HT-29 (cell line): ENCODE results near the gene TAF3. TPM values are rescaled to one million over a fixed set of nuclear protein-coding genes. Genes with fewer than 3 reads are reported as not detected.

Experiments used
- DNase-seq: peaks from one replicate; pipeline ENCODE4 v3.0.0-alpha.2; 2015; ENCODE audit warnings: low spot score
- total RNA-seq: library from RNA; depleted of rRNA; stranded (reverse); fragments of >200 nt; shearing (Covaris generic); gene quantifications from 2 replicates; pipeline ENCODE4 v1.2.3, GENCODE V29; 2014

The TAF3 gene
- total RNA-seq, 1 experiment from 2014 or later, result 2.3 TPM

DNA sequence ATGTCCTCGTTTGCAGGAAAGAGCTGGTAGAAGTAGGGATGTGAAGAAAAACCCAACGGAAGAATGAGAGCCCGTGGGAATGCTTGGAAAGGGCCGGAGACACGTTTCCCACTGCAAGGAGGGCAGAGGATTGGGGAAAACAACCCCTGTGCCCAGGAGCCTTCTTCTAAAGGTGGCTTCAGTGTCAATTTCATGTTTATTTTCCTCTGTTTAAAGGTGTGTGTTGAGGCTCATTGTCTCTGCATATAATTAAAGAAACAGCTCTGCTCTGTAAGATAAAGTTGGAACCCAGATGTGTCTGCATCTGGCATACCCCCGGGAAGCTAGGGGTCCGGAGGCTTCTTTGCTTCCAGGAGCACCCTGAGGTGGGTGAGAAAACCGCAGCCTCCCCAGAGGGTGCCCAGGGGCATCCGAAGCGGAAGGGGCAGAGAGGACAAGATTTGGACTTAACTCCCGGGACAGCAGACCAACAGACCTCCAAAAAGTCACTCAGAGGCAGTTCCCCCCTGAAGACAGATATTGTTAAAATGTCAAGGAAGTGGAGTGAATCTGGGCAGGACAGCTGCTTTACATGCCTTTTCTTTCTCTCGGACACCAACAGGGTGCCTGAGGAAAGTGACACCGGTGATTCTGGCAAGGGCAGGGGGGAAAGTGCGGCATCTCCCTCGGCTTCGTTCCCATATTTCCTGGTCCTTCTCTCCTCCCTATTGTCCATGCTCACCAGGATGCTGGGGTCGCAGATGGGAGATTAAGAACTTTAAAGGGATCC, 227.6 kb downstream of the TAF3 start:
- DNase-seq, result no peak

DNA sequence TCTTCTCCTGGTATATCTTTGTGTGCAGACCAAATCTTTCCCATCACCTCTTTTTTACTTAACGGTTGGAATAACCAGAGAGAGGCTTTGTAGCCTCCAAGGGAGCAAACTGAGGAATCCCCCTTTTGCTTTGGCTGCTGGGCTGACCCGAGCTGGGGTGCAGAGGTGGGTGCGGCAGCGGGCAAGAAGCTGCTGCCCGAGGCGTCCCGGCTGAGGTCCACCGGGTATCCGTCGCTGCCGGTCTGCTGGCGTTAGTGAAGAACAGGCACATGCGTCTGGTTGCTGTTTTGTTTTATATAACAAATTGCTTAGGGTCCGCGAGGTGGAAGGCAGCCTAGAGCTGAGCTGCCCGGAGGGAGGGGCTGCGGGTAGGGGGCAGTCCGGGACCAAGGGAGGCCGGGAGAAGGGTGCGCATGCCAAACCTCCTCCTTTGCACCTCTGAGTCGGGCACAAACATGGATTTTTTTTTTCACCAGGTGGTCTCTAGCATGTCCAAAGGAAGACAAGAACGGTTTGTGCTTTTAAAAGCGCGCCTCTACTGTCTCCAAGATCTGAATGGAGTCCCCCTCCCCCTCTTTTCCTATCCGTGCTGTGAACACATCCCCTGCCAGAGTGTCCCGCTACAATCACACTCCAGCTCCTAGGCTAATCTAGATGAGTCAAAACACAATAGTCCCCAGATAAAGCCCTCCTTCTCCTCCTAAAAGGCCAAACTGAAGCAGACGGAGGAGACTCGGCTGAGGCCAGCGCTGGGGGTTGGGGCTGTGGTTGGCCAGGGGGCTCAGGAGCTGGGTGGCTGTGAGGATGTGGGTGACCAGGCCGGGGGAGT, 229.4 kb downstream of the TAF3 start:
- no peak for DNase-seq

DNA sequence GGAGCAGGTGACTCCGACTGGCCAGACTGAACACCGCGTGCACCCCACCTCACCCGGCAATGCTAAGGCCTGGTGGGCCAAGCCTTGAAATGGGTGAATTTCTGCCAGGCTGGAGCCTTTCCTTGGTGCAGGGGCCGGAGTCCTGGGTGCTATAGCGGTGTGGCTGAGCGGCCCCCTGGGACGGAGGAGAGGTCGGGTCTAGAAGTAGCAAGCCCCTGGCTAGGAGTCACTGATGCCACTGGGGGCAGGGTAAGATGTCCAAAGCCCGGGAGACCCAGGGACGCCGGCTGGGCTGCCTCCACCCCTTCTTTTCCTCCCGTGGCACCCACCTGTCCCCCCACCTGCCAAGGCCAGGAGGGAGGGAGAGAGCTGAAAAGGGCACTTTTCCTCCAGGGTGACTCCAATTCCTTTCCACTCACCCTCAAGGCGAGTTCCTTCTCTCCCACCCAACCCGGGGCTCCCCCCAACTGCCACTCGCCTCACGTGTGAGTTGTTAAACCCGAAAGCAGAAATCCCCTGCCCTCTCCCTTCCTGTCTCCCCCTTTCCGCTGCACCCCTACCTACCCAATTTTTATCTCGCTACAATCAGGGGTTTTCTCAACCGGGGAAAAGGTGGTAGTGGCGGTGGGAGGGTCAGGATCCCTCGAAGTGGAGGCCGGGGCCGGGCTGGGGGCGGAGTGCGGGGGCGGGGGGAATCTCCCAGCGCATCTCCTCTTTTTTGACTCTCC, 230.1 kb downstream of the TAF3 start:
- DNase-seq, result no peak

DNA sequence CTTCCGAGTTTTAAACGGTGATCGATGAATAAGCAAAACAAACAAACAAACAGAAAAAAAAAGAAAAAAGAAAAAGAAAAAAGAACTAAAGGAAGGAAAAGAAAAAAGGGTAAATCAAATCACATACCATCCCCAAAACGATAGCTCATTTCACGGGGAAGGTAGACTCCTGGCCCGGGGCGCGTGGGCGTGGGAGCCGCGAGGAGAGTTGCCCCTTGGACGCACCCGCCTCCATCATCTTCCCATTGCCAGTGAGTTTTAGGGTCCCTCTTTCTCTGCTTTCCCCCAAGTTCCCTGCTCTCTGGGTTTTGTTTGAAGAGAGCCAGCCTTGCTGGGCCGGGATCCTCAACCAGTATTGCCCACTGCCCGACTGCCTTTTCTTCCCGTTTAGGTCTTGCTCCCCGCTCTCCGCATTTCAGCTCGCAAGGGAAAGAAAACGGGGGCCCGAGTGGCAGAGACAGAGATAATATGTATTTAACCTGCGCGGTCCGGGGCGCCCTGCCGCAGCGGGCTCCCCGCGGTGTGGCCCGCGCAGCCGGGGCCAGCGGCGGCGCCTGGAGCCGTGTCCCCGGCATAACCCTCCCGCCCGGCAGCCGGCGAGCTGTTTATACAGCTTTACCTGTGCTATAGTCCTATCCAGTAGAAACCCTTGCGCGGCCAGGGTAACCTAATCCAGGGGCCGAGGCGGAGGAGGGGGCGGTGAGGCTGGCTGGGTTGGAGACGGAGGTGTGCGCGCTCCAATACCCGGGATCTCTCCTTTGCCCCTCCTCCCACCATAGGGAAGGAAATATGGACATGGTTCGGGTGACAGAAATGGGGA, 230.9 kb downstream of the TAF3 start:
- DNase-seq, result peak; percentile 29

DNA sequence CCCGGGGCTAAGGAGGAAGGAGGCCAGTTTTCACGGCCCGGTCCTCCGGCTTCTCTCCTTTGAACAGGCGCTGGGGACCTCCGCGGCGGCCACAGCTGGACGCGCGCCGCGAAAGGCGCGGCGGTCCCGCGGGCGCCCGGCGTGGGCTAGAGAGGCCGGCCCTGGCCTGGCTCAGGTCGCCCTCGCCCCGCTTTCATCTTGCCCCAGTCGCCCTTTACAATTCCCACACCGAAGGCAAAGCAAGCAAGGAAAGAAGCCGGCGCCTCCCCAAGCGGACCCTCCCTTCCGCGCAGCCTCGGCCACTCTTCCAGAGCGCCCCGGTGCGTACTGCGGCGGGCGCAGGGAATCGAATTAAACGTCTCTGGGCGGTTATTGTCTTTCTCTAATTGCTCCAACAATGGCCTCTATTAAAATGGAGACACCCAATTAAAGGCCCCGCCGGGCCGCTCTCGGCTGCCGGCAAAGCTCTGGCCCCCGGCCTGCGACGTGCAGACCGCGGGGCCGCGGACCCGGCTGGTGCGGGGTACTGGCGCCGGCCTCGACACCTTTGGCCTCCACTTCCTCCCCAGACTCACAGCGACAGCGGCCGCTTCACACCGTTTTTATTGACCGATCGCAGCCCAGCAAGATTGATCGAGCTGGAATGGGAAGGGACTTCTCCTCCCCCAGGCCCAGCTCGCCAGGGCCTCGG, 231.7 kb downstream of the TAF3 start:
- peak; percentile 66 for DNase-seq

DNA sequence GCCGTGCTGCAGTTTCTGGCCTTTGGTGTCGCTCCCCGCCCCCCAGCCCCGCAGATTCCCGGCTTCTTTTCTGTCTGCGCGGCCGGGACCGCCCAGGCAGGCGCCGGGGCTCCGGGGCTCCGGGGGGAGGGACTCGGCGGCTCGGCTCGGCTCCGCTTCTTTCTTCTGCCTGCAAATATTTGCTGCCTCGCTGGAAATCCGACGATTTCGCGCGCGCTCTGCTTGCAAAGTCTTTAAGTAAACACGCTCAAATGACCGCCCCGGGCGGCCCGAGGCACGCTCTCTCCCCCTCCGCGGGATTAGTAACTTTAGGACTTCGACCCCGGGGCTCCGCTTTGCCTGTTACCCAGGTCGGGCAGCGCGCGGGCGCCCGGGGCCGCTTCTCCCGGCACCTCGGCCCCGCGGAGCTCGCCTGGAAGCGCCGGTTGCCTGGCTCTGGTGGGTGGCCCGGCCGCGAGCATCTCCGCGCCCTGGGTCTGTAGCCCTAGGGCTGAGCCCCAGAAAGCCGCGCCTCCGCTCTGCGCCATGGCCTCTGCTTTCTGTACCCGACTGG, 232.3 kb downstream of the TAF3 start:
- DNase-seq, result peak; percentile 82

DNA sequence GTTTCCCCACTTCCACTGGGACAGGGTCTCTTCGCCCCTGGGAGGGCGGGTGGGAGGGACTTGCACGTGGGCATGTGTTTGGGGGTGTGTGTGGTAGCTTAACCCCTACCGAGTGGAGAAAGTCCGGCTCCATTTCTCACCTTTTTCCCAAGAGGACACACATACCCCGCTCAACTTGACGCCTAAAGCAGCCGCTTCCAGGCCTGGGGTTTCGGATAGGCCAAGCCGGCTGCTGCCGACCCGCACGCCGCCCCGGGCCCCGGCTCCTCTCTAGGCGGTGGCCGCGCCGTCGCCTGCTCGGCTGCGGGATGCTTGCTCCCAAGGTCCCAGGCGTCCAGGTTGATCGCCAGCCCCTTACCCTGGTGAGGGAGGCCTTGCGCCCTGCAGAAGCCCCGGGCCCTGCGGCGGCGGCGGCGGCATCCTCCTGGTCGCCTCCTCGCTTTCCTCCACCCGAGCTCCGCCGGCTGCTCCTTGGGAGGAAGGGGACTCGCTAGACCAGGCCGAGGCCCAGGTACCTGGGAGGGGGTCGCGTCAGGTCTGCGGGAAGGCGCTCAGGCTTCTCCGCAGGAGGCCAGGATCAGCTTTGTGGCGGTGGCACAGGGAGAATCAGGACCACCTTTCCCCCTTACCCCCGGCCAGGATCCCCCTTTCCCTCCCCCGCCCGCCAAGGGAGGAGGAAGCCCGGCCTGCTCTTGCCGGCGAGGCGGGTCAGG, 233.0 kb downstream of the TAF3 start:
- no peak for DNase-seq

DNA sequence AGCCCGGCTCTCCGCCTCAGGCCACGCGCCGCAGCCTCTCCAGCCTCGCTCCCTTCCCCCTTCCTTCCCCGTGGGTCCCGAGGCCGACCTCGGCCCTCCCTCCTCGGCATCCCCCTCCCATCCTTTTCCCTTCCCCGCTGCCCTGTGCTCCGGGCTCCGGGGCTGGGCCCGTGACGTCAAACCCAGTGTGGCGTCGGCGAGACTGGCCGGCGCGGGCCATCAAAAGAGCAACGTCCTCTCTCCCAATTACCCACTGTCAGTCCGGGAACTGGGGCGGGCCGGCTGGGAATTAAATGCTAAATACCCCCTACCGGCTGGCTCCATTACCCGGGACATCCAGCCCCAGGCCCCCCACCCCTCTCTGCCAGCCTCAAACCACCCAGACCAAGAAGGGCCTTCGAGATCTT, 233.5 kb downstream of the TAF3 start:
- no peak for DNase-seq

DNA sequence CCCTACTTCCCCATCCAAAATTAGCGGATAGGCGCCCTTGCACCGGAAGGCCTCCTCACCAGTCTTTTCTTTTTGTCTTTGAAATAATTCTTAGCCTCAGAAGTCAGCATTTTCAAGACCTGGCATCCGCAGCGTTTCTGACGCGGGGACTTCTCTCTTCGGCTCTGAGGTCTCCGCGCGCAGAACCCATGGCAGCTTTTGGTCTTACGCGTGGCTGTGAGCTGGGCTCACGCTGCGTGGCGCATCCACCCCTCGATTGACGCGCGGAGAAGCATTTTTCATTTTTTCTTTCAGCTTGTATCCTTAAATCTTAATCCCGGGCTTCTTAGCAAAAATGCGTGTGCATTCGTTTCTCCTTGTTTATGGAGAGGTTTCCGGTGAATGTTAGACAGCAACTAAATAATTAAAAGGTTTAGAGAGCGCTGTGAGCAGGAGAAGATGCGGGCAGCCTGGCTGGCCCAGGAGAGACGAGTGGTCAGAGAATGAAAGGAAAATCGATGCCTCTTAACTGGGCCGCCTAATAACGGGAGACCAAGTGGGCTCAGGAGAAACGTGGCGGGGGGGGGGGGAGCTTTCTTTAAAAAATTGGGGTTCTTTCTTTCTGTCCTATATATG, 234.1 kb downstream of the TAF3 start:
- DNase-seq, result no peak

DNA sequence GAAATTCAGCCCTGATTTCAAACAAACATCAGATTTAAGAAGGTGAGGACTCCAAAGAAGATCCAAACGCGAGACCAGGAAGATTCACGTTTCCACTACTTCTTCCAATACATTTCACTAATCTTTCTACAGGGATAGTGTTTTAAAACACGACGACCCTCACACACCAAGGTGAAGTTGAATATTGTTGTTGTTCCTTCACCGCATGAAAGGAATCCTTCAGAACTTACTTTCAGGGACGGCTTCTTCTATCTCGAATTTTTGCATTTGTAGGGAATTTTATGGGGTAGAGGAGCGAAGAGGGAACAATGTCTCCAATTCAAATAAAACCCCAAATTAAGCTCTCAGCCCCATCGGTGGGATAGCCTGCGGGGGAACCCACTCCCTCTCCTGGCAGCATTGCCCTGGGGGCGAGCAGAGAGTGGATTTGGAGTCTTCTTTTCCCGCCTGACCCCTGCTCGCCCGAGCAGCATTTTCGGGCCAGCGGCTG, 234.7 kb downstream of the TAF3 start:
- no peak for DNase-seq

DNA sequence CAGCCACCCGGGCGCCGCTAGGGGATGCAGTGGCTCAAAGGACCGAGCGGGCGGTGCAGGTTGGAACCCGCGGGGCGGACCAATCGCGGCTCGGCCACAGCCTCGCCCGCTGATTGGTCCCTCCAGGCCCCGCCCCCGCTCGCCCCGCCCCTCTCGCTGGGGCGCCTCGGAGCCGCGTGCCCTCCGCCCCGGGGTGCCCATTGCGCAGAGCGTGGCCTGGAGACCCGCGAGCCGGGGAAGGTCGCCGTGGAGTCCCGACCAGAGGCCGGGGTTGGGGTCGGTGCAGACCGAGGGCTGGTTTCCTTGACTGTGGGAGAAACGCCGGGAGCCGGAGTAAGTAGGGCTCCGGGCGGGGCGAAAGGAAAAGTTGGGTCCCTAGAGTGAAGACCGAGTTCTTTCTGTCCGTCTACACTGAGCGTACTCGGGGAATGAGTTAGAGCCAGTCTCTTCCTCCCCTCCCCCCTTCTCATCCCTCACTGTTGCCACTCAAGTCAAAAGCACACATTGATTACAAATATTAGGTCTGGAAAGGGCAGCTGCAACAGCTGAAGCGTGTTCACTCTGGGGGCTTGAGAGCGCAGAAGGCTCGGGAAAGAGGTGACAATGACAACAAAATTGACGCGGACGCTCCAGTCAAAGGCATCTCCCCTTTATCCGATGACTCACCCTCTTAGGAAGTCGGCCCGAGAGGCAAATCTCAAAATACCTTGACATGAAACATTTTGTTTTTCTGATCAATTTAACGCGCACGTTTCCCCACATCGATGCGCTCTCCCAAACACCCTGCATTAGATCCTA, 235.3 kb downstream of the TAF3 start:
- peak; percentile 66 for DNase-seq

DNA sequence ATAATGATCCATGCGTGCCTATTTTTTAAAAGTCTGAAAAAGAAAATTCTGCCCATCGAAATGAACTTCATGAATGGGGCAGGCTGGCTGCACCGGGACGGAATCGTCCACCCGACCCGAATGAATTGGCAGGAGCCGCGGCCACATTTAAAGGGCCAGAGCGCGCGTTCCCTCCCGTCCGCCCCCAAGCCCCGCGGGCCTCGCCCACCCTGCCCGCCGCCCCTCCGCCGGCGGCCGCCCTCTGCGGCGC, 235.9 kb downstream of the TAF3 start:
- no peak for DNase-seq

DNA sequence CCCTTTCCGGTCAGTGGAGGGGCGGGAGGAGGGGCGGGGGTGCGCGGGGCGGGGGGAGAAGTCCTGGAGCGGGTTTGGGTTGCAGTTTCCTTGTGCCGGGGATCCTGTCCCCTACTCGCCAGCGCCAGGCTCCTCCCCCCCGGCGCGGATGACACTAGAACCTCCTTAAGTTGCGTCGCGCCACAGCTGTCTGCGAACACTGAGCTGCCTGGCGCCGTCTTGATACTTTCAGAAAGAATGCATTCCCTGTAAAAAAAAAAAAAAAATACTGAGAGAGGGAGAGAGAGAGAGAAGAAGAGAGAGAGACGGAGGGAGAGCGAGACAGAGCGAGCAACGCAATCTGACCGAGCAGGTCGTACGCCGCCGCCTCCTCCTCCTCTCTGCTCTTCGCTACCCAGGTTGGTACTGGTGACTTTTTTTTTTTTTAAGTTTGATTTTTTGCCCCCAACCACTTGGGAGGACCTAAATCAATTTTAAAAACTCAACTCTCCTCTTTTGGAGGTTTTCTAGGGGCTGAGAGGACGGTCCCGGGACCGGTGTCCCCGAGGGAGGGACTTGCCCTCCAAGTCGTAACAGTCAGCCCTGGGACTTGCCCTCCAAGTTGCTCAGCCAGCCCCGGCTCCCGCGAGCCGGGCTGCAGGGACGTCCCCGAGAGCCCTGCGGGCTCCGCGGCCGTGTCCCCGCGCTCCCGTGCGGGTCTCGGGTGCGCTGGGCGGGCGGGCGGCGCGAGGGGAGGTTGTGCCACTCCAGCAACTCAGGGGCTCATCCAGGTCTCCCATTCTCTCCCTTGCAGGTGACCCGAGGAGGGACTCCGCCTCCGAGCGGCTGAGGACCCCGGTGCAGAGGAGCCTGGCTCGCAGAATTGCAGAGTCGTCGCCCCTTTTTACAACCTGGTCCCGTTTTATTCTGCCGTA, 236.4 kb downstream of the TAF3 start, which contains the start of gene GATA3:
TSS of gene GATA3 (plus strand) at position 195 of the 914 bp plus-strand sequence. CDS start 968 bp downstream, outside the sequence.
- DNase-seq, result no peak

DNA sequence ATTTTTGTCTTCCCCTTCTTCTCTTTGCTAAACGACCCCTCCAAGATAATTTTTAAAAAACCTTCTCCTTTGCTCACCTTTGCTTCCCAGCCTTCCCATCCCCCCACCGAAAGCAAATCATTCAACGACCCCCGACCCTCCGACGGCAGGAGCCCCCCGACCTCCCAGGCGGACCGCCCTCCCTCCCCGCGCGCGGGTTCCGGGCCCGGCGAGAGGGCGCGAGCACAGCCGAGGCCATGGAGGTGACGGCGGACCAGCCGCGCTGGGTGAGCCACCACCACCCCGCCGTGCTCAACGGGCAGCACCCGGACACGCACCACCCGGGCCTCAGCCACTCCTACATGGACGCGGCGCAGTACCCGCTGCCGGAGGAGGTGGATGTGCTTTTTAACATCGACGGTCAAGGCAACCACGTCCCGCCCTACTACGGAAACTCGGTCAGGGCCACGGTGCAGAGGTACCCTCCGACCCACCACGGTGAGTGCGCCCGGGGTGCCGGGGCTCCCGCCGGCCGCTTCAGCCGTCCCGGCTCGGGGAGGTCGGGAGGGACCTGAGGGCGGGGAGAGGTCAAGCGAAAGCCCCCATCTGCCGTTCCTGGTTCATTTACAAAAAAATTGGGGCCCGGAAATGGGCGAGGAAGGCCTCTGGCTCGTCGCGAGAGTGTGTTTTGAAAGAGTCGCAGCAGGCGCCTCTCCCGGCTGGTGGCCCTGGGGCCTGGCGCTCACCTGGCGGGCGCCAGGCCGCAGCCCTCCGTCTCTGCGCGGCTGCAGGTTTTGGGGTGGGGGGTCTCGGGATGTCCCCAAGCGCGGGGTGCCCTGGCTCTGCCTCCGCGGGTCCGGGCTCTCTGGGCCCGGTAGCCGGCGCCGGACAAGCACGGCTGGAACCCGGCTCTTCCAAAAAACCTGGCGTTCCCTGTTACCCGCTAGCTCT, 237.4 kb downstream of the TAF3 start:
- no peak for DNase-seq

DNA sequence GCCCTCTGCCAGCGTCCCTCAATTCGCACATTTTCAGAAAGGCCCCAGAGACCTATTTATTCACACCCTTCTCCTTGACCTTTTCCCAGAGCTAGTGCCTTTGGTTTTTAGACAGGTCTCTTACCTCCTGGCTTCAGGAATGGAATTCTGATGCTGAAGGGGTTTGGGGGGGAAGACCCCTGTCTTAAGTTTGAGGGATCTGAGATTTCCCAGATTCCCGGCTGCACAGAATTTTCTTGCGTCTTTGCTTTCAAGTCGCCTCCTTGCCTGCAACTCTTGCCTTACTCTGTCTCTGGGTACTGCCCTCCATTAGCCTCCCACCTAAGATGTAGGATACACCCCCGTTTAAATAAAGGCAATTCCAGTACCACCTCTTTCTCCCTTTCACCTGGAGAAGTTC, 238.1 kb downstream of the TAF3 start:
- no peak for DNase-seq

DNA sequence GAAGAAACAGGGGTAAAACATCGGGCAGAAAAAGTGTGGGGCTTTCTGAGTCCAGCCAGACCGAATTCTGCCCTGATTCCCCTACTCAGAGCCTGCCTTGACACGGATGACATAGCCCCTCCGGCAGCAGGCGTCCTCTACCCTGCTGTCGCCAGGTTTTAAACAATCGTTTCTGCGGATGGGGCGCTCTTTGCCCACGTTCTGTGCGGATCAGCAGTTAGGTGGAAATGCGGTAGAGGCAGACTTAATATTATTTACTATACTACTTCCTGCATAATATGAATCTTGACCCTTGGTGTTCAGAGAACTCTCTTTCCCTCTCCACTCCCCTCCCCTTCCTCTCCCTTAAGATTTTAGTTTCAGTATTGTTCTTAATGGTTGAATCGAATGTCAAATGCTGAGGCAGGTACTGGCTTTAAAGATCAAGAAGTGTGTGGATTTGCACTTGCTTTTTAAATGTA, 238.6 kb downstream of the TAF3 start:
- no peak for DNase-seq
